Stimulated activated CD8-positive, alpha-beta memory T cell treated with anti-CD3 and anti-CD28 coated beads, Interleukin-15, amount 100 ng/mL, for 24 hours (primary cell): ENCODE measurements around the gene LDAH.

Experiments used
- DNase-seq: peaks from one replicate; pipeline ENCODE4 v3.0.0-alpha.2; 2020; ENCODE audit warnings: low read depth

The LDAH gene

GRCh38 chr2:20667531-20668401 is 155.1 kb downstream of the LDAH start:
- DNase-seq, result no peak

DNA sequence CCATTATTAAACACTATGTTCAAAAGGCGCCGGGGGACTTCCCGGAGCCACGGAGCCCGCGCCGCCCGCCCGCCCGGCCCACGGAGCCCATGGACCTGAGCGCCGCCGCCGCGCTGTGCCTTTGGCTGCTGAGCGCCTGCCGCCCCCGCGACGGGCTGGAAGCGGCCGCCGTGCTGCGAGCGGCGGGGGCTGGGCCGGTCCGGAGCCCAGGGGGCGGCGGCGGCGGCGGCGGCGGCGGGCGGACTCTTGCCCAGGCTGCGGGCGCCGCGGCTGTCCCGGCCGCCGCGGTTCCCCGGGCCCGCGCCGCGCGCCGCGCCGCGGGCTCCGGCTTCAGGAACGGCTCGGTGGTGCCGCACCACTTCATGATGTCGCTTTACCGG is 155.8 kb downstream of the LDAH start:
- no peak for DNase-seq

DNA sequence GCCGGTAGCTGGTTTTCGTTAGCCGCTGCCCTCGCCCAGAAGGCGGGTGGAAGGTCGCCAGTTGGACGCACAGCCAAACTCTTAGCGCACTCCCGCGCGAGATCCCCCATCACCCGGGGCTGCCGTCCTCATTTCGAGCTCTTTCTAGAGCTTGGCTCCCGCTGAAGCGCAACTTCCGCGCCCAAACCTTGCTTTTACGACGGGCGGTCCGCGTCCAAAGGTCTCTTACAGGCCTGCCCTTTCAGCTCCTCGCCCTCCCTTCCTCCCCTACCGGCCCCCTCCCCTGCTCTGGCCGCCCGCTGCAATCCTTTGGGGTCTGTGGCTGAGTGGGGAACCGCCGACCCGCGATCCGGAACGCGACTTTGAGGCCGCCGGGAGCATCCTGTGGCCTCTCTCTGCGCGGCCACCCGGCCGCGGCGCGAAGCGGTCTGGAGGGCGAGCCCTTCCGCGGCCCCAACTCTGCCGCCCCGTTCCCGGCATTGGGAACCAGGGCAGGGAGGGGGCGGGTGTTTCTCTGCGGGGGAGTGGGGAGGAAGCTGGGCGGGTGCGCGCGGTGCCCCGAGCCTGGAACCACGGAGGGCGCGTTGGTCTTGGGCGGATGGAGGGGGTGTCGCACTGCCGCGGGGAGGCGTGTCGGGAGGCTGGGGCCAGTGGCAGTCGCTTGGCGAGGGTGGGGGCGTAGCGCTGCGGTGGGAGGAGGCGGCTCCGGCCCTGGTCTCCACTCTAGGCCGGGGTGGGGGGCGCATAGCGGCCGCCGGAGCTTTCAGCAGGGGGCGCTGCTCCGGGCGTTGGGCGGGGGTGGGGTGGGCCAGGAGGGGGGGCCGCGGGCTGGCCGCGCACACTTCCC is 156.4 kb downstream of the LDAH start, which contains the start of gene GDF7:
TSS of gene GDF7 (plus strand) at position 841 of the 847 bp plus-strand sequence. CDS start 96 bp downstream, outside the sequence.
- DNase-seq, result no peak

DNA sequence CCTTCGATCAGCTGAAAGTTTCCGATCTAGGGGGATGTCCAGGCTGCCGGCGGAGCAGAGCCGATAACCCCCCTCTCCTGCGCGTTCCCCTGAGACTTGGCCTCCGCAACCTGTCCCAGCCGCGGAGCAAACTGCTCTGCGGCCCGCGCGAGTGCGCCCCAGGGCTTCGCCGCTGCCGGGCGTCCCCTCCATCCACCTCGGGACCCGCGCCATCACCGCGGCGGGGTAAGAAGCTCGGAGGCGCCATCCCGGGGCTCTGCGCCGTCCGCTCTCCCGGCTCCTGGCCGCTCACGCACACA is 156.9 kb downstream of the LDAH start:
- DNase-seq, result no peak

GRCh38 chr2:20665243-20666004 is 157.5 kb downstream of the LDAH start:
- no peak for DNase-seq

DNA sequence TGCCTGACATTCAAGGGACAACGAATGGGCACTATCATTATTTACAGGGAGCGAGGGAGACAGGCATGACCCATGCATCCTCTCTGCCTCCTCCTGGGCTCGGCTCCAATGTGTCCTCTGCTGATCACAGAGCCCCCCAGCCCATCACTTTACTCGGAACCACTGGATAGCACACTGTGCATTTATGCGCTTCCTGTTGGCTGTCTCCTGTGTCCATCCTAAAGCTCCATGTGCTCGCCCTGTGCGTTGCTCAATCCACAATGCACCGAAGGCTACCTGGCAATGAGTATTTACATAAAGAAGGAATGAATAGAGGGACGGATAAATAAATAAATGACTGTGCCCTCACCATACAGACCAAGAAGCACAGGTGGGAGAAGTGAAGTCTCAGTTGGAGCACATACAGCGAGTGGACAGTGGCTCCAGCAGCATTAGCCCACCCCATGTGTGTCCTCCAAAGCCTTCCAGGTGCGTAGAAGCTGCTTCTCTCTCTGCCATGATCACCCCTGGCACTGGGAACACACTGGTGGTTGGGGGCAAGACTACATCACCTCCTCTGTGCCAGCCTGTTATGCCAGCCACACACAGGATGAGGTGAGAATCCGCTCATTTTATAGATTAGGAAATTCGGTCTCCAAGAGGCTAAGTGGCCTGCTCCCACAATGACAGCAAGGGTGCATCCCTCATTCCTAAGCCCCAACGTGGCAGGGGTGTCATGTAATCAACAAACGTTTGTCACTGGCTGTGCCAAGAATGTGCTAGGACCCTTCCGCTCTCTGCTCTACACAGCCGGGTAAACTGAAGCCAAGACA is 158.3 kb downstream of the LDAH start:
- DNase-seq, result no peak

DNA sequence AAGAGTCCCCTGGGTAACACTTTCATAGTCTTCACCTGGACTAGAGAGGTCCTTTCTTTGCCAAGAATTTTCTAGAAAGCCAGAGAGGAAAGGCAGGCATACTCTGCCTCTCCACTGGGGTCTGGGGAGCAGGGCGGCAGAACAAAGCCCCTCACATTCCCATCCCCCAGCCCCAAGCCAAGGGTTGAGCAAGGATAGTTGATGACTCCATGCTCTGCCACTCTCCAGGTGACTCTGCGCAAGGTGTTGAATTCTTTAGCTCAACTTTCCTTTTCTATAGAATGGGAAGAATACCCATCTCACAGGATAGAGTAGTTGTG is 158.9 kb downstream of the LDAH start:
- no peak for DNase-seq

DNA sequence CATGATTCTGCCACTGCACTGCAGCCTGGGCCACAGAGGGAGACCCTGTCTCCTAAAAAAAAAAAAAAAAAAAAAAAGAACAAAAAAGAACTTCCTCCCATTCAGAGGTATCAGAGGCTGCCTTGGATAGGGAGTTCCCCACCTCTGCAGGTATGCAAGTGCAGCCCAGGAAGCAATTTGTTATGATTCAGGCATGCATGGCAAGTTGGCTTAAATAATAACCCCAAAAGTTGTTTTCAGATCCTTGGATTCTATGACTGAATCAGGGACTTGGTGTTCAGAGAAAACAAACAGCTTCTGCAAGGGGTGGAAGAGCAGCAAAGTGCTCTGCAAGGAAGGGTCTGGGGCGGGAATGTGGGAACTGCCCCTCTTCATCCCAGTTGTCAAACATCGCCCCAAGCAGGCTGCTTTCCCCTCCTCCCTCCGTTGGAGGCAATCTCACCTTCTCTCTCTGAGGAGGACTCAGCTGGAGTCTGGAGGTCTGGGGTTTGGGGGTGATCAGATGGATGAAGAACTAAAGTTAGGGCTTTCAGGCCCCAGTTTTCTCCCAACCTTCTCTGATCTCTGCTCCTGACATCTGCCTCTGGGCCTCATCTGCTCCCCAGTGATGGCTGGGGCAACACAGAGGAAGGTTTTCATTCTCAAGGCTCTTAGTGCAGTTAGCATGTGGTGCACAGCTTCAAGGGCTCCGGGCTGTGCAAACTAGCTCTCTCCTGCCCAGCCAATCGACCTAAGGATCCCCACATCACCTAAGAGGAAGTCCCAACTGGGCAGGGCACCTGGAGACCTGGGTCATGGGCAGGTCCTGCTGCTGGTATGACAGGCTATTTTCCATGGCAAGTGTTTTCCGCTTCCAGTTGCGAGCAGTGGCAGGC is 159.5 kb downstream of the LDAH start:
- DNase-seq, result no peak

DNA sequence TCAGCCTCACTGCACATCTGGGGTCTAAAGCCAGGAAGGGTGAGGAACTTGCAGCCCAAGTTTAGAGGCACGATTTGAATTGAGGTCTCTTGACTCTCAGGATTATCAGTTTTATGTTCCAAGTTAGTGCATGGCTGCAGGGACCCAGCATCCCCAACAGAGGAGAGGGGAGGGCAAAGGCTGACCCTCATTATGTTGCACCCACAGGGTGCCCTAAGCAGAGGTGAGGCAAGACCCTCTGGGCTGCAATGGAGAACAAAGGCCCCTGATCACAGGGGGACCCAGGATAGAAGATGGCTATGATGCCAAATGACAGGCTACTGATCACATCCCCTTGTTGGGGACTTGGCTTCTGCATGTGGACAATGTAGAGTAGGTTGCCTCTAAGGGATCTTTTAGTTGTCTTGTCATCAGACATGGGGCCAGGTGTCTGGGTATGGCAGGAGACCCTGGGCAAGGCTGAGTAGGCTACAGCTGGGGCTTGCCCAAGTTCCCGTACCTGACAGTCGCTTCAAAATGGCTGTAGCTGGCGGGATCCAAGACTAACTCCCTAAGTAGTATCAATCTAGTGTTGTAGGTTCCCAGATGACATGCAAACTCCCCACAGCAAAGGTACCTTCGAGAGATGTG is 160.5 kb downstream of the LDAH start:
- DNase-seq, result no peak

DNA sequence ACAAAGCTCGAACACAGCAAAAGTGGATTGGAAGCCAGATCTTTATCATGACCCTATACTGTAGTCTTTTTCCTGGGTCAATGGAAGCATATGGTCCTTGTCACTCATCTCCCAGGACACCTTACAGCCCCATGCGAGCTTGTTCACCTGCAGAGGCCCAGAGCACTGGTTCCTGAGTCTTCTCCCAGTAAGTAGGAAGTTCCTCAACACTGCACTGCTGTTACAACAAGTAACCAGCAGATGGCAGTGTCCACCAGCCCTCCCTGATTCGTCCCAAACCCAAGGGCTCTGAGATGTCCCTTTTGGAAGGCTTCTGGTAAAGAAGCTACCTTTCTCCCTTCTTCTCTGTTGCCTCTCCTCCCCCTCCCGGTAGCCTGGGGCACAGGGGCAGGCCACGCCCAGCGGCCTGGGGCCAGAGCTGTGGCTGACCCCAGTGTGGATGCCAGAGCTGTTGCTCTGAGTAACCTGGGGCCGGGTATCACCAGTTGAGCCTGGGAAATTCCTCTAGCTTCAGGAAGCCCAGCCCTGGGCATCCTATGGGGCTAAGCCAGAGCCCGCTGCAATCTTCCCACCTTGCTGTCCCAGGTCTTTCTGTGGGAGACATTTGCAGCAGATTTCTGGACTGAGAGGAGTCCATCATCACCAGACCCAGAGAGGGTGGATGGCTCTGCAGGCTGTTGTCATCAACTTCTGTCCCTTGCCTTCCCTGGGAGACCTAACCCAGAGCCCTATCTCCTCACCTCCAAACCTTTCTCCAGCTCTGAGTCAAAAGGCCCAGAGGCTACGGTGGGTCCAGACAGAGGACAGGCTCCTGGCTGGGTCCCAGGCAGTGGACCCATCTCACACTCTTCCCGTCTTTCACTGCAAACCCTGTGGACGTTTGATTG is 161.2 kb downstream of the LDAH start:
- DNase-seq, result no peak

GRCh38 chr2:20660506-20661420 is 162.1 kb downstream of the LDAH start:
- no peak for DNase-seq

DNA sequence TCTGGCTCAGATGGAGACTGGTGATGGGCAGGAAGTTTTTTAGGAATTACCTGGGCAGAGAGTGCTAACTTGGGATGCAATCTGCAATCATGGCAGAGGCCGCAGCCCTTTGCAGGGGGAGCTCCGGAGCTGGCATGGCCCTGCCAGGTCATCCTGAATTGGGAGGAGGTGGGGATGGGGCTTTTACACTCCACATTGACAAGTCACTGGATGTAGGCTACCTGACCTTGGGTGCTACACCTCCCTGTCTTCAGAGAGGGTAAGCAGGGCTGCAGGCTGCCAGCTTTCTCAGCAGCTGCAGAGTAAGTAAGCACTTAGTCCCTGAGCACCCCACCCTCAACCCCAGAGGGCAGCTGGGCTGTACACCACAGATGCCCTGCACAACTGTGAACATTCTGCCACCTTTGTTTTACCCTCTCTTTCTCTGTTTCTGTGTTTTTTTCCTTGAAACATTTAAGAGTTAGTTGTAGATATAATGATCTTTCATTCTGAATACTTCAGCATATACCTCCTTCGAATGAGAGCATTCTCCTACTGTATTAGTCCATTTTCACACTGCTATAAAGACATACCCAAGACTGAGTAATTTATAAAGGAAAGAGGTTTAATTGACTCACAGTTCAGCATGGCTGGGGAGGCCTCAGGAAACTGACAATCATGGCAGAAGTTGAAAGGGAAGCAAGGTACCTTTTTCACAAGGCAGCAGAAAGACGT is 165.2 kb downstream of the LDAH start:
- DNase-seq, result no peak

GRCh38 chr2:20656561-20656960 is 166.3 kb downstream of the LDAH start:
- DNase-seq, result no peak

- no peak for DNase-seq
These were observed 168.4 kb downstream of the LDAH start for GRCh38 chr2:20654535-20654813.

DNA sequence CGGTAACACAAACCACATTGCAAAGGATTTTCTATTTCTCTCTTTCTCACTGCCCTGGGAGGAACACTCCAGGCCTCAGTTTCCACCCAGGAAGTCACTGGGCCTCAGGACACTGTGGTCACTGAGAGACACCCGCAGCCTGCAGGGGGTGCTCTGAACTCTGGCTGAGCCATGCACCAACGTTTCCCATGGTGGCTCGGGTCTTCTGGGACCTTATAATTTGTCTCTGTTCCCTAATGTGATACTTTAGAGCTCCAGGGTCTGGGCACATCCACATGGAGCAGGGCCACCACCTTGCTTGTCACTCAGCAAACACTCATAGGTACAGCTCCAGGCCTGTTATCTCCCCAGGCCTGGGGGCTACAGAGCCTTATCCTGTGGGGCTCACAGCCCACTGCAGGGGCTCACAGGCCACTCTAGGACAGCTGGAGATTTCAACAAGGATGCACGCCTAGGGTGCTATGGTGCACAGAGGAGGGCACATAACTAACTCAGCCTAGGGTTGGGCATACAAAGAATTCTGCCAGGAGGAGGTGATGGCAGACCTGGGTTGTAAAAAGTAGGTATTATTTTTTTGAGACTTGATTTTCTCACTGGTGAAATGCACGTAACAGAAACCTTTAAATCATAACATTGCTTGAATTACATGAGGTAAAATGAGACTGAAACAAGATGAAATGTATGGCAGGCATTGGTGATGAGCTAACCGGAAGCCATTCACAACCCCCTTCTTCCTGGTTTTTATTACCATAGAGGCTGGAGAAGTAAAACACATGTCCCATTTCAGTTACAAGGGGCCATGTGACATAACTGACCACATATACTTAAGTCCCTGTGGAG is 169.0 kb downstream of the LDAH start:
- DNase-seq, result no peak

DNA sequence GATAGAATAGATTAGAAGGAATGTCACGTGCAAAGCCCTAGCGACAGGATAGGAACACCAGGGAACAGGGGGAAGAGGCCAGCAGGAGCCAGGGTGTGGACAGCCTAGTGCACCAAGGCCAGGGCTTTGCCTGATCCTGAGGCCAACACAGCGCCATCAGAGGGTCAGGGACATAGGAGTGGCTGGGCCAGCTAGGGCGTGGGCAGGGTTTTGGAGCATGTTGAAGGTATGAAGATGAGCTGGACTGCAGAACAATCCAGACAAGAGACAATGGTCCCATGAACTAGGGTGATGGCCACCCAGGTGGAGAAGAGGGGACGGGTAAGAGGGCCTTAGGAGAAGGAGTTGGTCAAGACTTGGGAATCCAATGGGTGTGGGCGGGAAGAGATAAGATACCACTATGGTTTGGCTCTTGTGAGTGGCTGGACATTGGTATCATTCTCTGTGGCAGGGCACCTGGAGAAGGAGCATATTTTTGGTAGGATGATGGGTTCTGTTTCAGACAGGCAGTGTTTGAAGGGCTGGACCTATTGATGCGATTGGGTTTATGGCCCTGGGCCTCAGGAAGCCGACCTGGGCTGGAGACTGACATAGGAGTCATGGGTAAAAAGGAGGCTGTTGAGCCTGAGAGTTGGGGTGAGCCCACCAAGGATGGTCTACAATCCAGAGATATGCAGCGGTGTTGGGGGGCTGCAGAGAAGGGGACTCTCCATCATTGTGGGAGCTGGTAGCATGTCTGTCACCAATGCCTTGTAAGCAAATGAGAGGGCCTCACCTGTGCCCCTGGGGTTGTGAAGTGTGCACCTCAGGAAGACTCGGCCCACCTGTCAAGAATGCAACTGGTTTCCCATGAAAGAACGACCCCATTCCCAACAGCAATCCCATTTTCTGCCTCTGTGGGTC is 170.0 kb downstream of the LDAH start:
- DNase-seq, result no peak
